KMS-11 (cell line): ENCODE results near the gene ENPP4.

ENCODE experiments used
- H2AFZ ChIP-seq: fragments of 200-600 bp; sonication (generic); 2 replicates; pipeline ENCODE4 v1.6.1; 2016; ENCODE audit warnings: antibody characterized with exemption, mixed run types, low read depth
- H3K27ac ChIP-seq: fragments of 200-600 bp; sonication (generic); 2 replicates; pipeline ENCODE4 v1.6.1; 2016; ENCODE audit warnings: mild to moderate bottlenecking, mixed run types
- H3K27me3 ChIP-seq: fragments of 200-600 bp; sonication (generic); 2 replicates; pipeline ENCODE4 v1.6.1; 2017; ENCODE audit warnings: mild to moderate bottlenecking, low read depth, mixed run types, moderate library complexity; ENCODE audit not compliant: insufficient read depth
- H3K36me3 ChIP-seq: fragments of 200-600 bp; sonication (generic); 2 replicates; pipeline ENCODE4 v1.6.1; 2017; ENCODE audit warnings: mild to moderate bottlenecking, mixed run types; ENCODE audit not compliant: insufficient read depth
- H3K4me1 ChIP-seq: fragments of 200-600 bp; sonication (generic); 2 replicates; pipeline ENCODE4 v1.6.1; 2016; ENCODE audit warnings: mild to moderate bottlenecking, low read depth, mixed run types; ENCODE audit not compliant: poor library complexity, severe bottlenecking
- H3K4me2 ChIP-seq: fragments of 200-600 bp; sonication (generic); 2 replicates; pipeline ENCODE4 v1.7.0; 2016; ENCODE audit warnings: mild to moderate bottlenecking, mixed run types
- H3K4me3 ChIP-seq: fragments of 200-600 bp; sonication (generic); IDR thresholded peaks from 2 replicates; pipeline ENCODE4 v1.6.1; 2017; ENCODE audit warnings: low read depth, low read length, mixed read lengths; ENCODE audit not compliant: insufficient read depth
- H3K79me2 ChIP-seq: fragments of 200-600 bp; sonication (generic); 2 replicates; pipeline ENCODE4 v1.6.1; 2016; ENCODE audit warnings: low read depth, mixed run types; ENCODE audit not compliant: insufficient read depth
- H3K9ac ChIP-seq: fragments of 200-600 bp; sonication (generic); 2 replicates; pipeline ENCODE4 v1.6.1; 2016; ENCODE audit warnings: mild to moderate bottlenecking, mixed run types
- H4K20me1 ChIP-seq: fragments of 200-600 bp; sonication (generic); 2 replicates; pipeline ENCODE4 v1.6.1; 2016; ENCODE audit warnings: mild to moderate bottlenecking, mixed run types; ENCODE audit not compliant: insufficient read depth
- TF ChIP-seq, protein P1 (sequence below): fragments of 200-600 bp; sonication (generic); conservative IDR thresholded peaks from 2 replicates; pipeline ENCODE4 v1.6.1; 2017; ENCODE audit warnings: low read depth, mild to moderate bottlenecking, antibody characterized with exemption, low read length, moderate library complexity, mixed read lengths

Gene ENPP4

DNA sequence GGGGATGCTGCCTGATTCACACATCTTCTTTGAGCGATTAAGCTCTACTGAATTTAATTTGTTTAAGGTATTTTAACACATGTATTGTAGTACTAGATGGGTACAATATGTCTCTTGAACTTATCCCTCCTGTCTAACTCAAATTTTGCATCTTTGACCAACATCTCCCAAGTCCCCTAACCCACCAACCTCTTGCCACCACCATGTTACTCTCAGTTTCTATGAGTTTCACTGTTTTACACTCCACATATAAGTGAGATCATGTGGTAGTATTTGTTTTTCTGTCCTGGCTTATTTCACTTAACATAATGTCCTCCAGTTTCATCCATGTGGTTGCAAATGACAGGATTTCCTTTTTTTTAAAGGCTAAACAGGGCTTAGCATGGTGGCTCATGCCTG lies 38.7 kb upstream of the ENPP4 start:
- Histone ChIP-seq H4K20me1 (no peaks in the 10 kb centered on the region), H2AFZ (no peak overlapping the region), H3K27me3 (no peaks in the 10 kb centered on the region), H3K4me3 (no peak overlapping the region), H3K27ac (no peak overlapping the region), H3K9ac (no peak overlapping the region), H3K4me1 (no peaks in the 10 kb centered on the region), H3K36me3 (no peaks in the 10 kb centered on the region), H3K79me2 (no peaks in the 10 kb centered on the region), H3K4me2 (no peak overlapping the region)
- TF ChIP-seq, protein P1, sequence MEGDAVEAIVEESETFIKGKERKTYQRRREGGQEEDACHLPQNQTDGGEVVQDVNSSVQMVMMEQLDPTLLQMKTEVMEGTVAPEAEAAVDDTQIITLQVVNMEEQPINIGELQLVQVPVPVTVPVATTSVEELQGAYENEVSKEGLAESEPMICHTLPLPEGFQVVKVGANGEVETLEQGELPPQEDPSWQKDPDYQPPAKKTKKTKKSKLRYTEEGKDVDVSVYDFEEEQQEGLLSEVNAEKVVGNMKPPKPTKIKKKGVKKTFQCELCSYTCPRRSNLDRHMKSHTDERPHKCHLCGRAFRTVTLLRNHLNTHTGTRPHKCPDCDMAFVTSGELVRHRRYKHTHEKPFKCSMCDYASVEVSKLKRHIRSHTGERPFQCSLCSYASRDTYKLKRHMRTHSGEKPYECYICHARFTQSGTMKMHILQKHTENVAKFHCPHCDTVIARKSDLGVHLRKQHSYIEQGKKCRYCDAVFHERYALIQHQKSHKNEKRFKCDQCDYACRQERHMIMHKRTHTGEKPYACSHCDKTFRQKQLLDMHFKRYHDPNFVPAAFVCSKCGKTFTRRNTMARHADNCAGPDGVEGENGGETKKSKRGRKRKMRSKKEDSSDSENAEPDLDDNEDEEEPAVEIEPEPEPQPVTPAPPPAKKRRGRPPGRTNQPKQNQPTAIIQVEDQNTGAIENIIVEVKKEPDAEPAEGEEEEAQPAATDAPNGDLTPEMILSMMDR = no peak

DNA sequence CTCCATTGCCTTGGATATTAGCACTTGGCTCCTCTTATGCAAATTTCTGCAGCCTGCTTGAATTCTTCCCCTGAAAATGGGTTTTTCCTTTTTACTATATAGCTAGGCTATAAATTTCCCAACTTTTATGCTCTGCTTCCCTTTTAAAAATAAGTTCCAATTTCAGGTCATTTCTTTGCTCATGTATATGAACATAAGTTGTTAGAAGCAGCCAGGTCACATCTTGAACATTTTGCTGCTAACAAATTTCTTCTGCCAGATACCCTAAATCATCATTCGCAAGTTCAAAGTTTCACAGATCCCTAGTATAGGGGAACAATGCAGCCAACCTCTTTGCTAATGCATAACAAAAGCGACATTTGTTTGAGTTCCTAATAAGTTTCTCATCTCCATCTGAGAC lies 34.5 kb upstream of the ENPP4 start:
- Histone ChIP-seq H3K79me2 (no peaks in the 10 kb centered on the region), H3K27ac (no peak overlapping the region), H3K36me3 (no peaks in the 10 kb centered on the region), H4K20me1 (no peaks in the 10 kb centered on the region), H3K27me3 (no peaks in the 10 kb centered on the region), H3K4me1 (no peaks in the 10 kb centered on the region), H3K4me3 (no peak overlapping the region), H3K9ac (no peak overlapping the region), H2AFZ (no peak overlapping the region), H3K4me2 (no peak overlapping the region)
- TF ChIP-seq, protein P1 = no peak

GRCh38 chr6:46097366-46097765 lies 32.4 kb upstream of the ENPP4 start:
- H3K79me2 ChIP-seq = no peaks in the 10 kb centered on the region
- H2AFZ ChIP-seq = no peak overlapping the region
- no peak overlapping the region for H3K4me3 ChIP-seq
- H3K27me3 ChIP-seq = no peaks in the 10 kb centered on the region
- H3K36me3 ChIP-seq = no peaks in the 10 kb centered on the region
- H3K4me1 ChIP-seq = no peaks in the 10 kb centered on the region
- no peak overlapping the region for H3K4me2 ChIP-seq
- no peak overlapping the region for H3K9ac ChIP-seq
- no peaks in the 10 kb centered on the region for H4K20me1 ChIP-seq
- TF ChIP-seq, protein P1 = no peak
- no peak overlapping the region for H3K27ac ChIP-seq

- Histone ChIP-seq H3K4me1 (no peaks in the 10 kb centered on the region), H3K27me3 (no peaks in the 10 kb centered on the region), H3K4me2 (no peak overlapping the region), H3K79me2 (no peaks in the 10 kb centered on the region), H3K27ac (no peak overlapping the region), H3K36me3 (no peaks in the 10 kb centered on the region), H3K4me3 (no peak overlapping the region), H3K9ac (no peak overlapping the region), H2AFZ (no peak overlapping the region), H4K20me1 (no peaks in the 10 kb centered on the region)
- TF ChIP-seq, protein P1 = no peak
These were observed 31.1 kb upstream of the ENPP4 start for GRCh38 chr6:46098678-46099077.
